Measurements from ENCODE around the gene OMD. TPM values are rescaled to one million over a fixed set of nuclear protein-coding genes. Genes with fewer than 3 reads are reported as not detected.
A peak's percentile ranks its signal among the peaks of the same experiment; 100 is the strongest.
"Not testable (repeated sequence)": the region's sequence is repeated elsewhere in the genome, so short reads cannot be mapped to it uniquely, and the experiment has no call there.

OMD gene
- total RNA-seq, 4 donors from 2014 or later, result 1.2 to 5.4 (median 4.5) TPM; not detected in 1

- peak overlapping the region in 1 of 4 donors; percentile 6 for H3K27ac ChIP-seq
- no peaks in the 10 kb centered on the region for H3K4me1 ChIP-seq
- H3K36me3 ChIP-seq, result no peaks in the 10 kb centered on the region
- H3K27me3 ChIP-seq, result no peaks in the 10 kb centered on the region
- H3K9me3 ChIP-seq, result no peaks in the 10 kb centered on the region
- DNase-seq, result no peak
- H3K4me3 ChIP-seq, result no peak overlapping the region
- TF ChIP-seq POLR2A (IDR thresholded peaks at IDR 0.05) (no peak), CTCF (IDR thresholded peaks at IDR 0.05) (no peak)
These were observed 2.4 kb upstream of the OMD start for GRCh38 chr9:92426501-92427145.

- Histone ChIP-seq H3K27ac (peak overlapping the region in 1 of 4 donors; percentile 6), H3K4me1 (no peaks in the 10 kb centered on the region), H3K9me3 (no peaks in the 10 kb centered on the region), H3K4me3 (no peak overlapping the region), H3K36me3 (no peaks in the 10 kb centered on the region), H3K27me3 (no peaks in the 10 kb centered on the region)
- no peak for TF ChIP-seq CTCF (IDR thresholded peaks at IDR 0.05)
- no peak for TF ChIP-seq POLR2A (IDR thresholded peaks at IDR 0.05)
- no peak for DNase-seq
These were observed 1.2 kb upstream of the OMD start for GRCh38 chr9:92425474-92425873.

GRCh38 chr9:92423612-92424011, 659 bp downstream of the OMD start:
- Histone ChIP-seq H3K9me3 (no peaks in the 10 kb centered on the region), H3K27me3 (no peaks in the 10 kb centered on the region), H3K27ac (no peak overlapping the region), H3K4me3 (peak overlapping the region in 1 of 4 donors; percentile 0), H3K36me3 (no peaks in the 10 kb centered on the region), H3K4me1 (no peaks in the 10 kb centered on the region)
- no peak for TF ChIP-seq CTCF (IDR thresholded peaks at IDR 0.05)
- TF ChIP-seq POLR2A (IDR thresholded peaks at IDR 0.05), result no peak
- DNase-seq, result no peak

- H3K36me3 ChIP-seq, result no peaks in the 10 kb centered on the region
- H3K27me3 ChIP-seq, result no peaks in the 10 kb centered on the region
- no peaks in the 10 kb centered on the region for H3K9me3 ChIP-seq
- H3K4me1 ChIP-seq, result no peaks in the 10 kb centered on the region
- H3K27ac ChIP-seq, result no peak overlapping the region
- no peak for DNase-seq
- TF ChIP-seq POLR2A (IDR thresholded peaks at IDR 0.05), result no peak
- TF ChIP-seq CTCF (IDR thresholded peaks at IDR 0.05), result no peak
- no peak overlapping the region for H3K4me3 ChIP-seq
These were observed 1.5 kb downstream of the OMD start for GRCh38 chr9:92422611-92423338.

GRCh38 chr9:92414566-92414965, 9.7 kb downstream of the OMD start:
- no peaks in the 10 kb centered on the region for H3K9me3 ChIP-seq
- no peak for DNase-seq
- no peaks in the 10 kb centered on the region for H3K27me3 ChIP-seq
- H3K36me3 ChIP-seq, result no peaks in the 10 kb centered on the region
- no peak overlapping the region for H3K4me3 ChIP-seq
- no peaks in the 10 kb centered on the region for H3K4me1 ChIP-seq
- no peak overlapping the region for H3K27ac ChIP-seq
- no peak for TF ChIP-seq CTCF (IDR thresholded peaks at IDR 0.05)
- TF ChIP-seq POLR2A (IDR thresholded peaks at IDR 0.05), result no peak

- H3K36me3 ChIP-seq, H3K4me3 ChIP-seq, H3K27ac ChIP-seq, H3K27me3 ChIP-seq, H3K9me3 ChIP-seq, H3K4me1 ChIP-seq, DNase-seq: not testable (repeated sequence)
These were observed 13.1 kb downstream of the OMD start for GRCh38 chr9:92411157-92411556.

All from Peyer's patch (tissue), 4 donors.